GM19468 (cell line): ENCODE data around the gene NKIRAS1.
"Not testable (repeated sequence)": the region's sequence is repeated elsewhere in the genome, so short reads cannot be mapped to it uniquely, and the experiment has no call there.

Experiments
- ATAC-seq: cut with Tn5 transposase; IDR thresholded peaks from one replicate; pipeline ENCODE4 v1.9.1; 2021; ENCODE audit warnings: mild to moderate bottlenecking, moderate library complexity, moderate number of reproducible peaks; ENCODE audit not compliant: unreplicated experiment; ENCODE audit errors: extremely low read depth

Gene NKIRAS1

DNA sequence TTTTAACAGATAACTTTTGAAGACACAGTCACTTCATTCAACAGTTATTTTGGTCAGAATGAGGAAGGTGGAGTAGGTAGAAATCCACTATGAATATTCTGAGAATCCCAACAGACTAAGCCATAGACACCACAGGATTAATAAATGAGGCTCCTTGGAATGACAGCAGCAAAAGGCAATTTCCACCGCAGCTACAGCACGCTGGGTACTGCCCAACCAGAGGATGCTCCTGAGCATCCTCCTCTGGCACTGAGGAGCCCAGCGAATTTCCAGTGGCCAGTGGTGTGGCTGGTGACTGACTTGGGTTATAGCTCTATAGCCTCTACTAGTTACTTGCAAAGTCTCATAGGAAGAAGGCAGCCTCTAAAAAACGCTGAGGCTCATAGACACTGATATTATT, 24.6 kb upstream of the NKIRAS1 start:
- ATAC-seq = no peak

- no peak for ATAC-seq
Measured at GRCh38 chr3:23940775-23941174, 24.0 kb upstream of the NKIRAS1 start.

DNA sequence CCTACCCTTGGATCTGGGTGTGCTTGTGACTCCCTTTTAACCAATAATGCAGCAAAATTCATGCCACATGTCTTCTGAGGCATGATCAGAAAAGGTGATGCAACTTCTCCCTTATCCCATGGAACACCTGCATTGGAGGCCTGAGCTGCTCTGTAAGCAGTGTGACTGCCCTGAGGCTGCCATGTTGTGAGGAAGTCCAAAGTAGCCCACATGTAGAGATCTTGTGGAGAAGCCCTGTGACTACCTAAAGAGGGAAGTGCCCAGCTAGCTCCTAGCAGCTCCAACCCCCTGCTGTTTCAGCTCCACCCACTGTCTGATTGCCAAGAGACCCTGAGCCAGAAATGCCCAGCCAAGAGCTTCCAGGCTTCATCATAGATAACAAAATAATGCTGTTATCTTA, 21.9 kb upstream of the NKIRAS1 start:
- no peak for ATAC-seq

GRCh38 chr3:23937296-23937695, 20.5 kb upstream of the NKIRAS1 start:
- ATAC-seq = no peak

DNA sequence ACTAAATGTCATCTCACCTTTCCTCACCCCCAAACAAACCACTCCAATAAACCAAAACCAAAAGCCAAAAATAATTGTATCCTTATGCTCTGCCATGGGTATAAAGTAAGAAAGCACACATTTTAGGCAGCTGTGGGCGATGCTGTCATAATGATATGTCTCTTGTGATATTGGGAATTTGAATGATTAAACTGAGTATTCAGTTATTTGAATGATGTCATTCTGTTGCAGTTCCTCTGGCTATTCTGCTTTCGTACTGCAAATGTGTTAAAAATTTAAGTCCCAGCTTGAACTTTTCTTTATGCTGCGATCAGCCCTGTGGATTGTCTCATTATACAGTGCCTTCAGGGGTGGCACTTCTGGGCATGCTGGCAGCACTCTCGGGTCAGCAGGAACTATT, 17.5 kb upstream of the NKIRAS1 start:
- no peak for ATAC-seq

DNA sequence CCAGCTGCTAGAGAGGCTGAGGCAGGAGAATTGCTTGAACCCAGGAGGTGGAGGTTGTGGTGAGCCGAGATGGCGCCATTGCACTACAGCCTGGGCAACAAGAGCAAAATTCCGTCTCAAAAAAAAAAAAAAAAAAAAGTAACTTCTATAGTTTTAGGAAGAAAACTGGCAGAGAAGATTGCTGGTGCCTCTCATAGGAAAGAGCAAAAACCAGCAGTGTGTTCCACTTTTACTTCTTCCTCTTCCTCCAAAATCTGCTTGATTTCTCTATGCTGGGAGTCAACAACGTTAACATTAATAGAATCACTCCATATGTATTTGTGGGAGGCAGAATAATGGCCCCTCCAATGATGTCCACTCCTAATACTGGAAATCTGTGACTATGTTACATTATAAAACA, 15.8 kb upstream of the NKIRAS1 start:
- no peak for ATAC-seq

GRCh38 chr3:23931597-23931996, 14.8 kb upstream of the NKIRAS1 start:
- ATAC-seq = no peak

DNA sequence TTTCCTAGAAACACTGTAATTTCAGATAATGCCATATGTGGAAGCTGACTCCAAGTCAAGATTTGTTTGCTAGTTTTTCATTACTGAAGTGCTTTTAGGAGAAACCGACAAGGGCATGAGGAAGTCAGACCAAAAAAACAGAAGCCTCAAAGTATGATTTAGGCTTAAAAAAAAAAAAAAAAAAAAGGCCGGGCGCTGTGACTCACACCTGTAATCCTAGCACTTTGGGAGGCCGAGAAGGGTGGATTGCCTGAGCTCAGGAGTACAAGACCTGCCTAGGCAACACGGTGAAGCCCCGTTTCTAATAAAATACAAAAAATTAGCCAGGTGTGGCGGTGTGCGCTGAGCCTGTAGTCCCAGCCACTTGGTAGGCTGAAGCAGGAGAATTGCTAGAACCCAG, 11.7 kb upstream of the NKIRAS1 start:
- no peak for ATAC-seq

- ATAC-seq = no peak
Measured at GRCh38 chr3:23926736-23927135, 9.9 kb upstream of the NKIRAS1 start.

DNA sequence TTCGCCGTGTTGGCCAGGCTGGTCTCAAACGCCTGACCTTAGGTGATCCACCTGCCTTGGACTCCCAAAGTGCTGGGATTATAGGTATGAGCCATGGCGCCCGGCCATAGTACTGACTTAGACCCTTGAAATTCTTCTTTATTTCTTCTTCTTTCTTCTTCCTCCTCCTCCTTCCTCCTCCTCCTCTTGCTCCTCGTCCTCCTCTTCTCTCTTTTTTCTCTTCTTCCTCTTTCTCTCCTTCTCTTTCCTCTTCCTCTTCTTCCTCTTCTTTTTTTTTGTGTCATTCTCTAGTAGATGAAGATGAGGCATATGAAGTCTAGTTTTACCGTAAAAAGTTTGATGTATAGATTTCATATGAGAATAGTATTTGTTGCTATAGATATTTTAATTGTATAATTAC, 9.5 kb upstream of the NKIRAS1 start:
- ATAC-seq = no peak

DNA sequence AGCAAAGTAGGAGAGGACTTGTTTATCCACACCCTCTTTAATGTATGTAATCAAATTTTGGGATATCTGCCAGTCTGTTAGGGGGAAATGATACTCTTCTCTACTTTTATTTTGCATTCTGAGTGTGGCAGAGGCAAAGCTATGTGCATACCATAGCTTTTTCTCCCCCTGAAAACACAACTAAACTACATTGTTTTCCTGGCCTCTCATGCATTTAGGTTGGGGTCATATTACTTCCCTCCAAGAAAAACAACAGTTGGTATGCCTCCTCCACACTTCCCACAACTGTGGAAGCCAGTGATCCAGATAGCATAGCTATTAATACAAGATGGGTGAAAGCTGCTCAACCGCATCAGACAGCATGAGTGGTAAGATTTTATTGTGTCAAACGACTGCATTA, 7.0 kb upstream of the NKIRAS1 start:
- no peak for ATAC-seq

DNA sequence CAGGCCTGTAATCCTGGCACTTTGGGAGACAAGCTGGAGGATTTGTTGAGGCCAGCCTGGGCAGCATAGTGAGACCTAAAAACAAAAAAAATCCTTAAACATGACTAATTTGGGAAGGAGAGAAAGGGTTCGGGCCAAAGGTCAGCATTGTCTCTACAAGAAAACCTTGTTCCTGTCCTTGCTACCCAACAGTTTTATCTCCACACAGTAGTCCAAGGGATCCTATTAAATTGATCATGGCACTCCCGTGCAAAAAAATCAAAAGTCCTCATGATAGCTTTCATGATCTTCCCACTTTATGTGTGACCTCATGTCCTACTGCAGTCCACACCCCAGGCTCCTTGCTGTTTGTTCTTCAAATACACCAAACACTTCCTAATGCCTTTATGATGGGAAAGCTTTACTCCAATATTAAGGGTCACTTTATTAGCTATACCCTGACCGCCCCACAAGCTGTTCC, 4.3 kb upstream of the NKIRAS1 start:
- no peak for ATAC-seq

- no peak for ATAC-seq
Measured at GRCh38 chr3:23920151-23920655, 3.4 kb upstream of the NKIRAS1 start.

GRCh38 chr3:23919628-23920027, 2.8 kb upstream of the NKIRAS1 start:
- no peak for ATAC-seq

- ATAC-seq = not testable (repeated sequence)
Measured at GRCh38 chr3:23918331-23918730, 1.5 kb upstream of the NKIRAS1 start.

DNA sequence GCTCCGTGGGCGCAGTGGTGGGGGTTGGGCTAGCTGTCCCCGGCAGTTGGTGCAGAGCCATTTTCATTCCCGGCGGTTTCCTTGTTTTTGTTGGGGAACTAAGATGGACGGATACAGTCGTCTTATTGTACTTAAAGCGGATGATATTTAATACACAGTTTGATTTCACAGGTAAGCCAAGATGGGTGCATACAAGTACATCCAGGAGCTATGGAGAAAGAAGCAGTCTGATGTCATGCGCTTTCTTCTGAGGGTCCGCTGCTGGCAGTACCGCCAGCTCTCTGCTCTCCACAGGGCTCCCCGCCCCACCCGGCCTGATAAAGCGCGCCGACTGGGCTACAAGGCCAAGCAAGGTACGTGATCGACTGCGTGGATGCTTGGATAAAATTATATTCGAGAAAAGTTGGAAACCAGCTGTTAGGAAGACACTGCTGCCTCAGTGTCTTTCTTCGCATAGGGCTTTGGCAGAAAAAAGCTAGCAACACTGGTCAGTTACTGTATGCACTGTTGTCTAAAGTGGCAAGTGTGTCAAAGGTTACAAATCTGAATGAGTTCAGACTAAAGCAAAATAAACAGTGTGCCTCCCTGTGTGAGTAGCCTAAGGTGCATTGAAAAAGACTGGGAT, 1.0 kb upstream of the NKIRAS1 start:
- not testable (repeated sequence) for ATAC-seq

- ATAC-seq = peak; percentile 13
Measured at GRCh38 chr3:23916152-23916885, 471 bp downstream of the NKIRAS1 start.

DNA sequence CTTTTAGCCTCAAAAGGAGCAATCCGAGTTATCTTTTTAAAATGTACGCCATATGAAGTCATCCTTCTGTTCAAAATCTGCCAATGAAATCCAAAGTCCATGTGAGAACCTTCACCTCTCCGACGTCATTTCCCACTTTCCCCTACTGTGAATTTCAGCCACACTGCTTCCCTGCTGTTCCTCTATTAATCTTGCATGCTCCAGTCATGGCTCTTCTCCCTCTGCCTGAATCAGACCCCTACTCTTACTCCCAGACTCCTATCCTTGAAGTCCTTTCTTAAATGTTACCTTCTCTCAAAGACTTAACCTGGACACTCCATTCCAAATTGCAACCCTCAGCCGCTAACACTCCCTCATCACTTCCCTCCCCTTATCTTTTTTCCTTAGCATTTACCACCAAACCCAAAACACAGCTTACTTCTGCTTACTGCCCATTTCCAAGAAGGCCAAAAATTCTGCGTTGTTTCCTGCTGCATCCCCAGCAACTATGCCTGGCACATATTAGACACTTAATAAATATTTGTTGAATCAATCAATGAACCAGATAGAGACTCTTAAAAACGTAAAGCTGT, 1.2 kb downstream of the NKIRAS1 start:
- no peak for ATAC-seq

DNA sequence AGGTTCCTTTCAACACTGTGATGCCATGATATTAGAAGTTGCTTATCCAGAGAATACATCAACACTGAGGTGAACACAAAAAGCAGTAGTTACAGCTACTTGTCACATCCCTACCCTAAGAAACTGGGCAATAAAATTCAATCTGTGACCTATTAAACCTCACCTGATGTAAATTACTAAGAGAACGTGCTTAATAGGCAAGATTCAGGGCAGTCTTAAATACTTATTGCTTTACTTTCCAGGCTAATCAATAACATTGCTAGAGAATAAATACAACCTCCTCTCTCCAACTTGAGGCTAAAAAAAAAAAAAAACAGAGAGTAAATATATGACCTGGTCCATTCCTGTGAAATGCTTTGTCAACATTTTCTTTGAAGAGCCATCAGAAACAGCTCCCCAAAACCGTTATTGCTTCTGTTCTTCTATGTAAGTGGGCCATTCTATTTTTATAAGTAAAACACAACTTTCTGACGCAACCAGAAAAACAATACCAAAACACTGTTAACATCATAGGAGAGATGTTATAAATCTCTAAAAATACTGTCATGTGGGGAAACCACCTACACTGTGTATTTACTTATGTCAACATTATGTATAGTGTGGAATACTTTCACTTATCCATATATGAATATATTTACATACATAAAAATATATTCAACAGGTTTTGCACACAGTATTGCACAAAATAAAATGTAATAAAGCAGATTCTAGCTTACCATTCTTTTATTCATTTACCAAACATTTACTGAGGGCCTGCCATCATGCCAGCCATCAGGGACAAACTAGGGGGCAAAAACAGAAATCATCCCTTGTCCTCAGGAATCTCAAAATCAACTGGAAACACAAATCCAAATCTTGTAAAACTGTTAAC, 2.7 kb downstream of the NKIRAS1 start:
- ATAC-seq = no peak

DNA sequence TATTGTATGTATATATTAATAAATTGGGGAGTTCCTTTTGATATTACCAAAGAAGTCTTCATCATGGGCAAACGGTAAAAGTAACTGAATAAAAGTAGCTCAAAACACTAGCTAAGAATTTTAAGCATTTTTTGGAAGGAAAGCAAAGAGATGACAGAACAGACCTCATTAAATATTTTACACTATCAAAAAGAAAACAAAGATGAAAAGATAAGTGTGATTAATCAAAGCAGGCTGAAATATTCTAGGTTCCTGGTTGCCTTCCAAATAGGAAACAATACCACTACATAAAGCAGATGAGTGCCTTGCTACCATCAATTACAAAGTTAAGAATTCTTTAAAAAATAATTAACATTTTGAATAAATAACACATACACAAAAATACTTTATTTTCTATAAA, 3.6 kb downstream of the NKIRAS1 start:
- no peak for ATAC-seq
